Upper lobe of left lung (tissue), 4 donors: Measurements from ENCODE around the gene BRD1.

Experiments used
- POLR2A ChIP-seq, 4 donors: fragments of 450-650 bp; IDR thresholded peaks; one replicate each; pipeline ENCODE4 v1.5.1; 2016 to 2017; ENCODE audit warnings: antibody characterized with exemption in 4 of 4, mild to moderate bottlenecking in 2 of 4
- POLR2AphosphoS5 ChIP-seq, 2 donors: sonication (generic); formaldehyde crosslinking; IDR thresholded peaks; one replicate each; pipeline ENCODE4 v1.5.1; 2017; ENCODE audit warnings: antibody characterized with exemption in 2 of 2
- TF ChIP-seq, protein P1 (sequence below), 6 experiments: fragments of 450-650 bp in 4 of 6; fragments of 200-600 bp in 2 of 6; sonication (generic) in 2 of 6; IDR thresholded peaks; one replicate each; pipeline ENCODE4 v1.5.1; 2016 to 2019; ENCODE audit warnings: antibody characterized with exemption in 6 of 6

GRCh38 chr22:49810363-49811019 is 17.2 kb downstream of the BRD1 start:
- TF ChIP-seq POLR2AphosphoS5 (IDR thresholded peaks at IDR 0.05) (no peak), POLR2A (IDR thresholded peaks at IDR 0.05) (no peak)
- TF ChIP-seq, protein P1, sequence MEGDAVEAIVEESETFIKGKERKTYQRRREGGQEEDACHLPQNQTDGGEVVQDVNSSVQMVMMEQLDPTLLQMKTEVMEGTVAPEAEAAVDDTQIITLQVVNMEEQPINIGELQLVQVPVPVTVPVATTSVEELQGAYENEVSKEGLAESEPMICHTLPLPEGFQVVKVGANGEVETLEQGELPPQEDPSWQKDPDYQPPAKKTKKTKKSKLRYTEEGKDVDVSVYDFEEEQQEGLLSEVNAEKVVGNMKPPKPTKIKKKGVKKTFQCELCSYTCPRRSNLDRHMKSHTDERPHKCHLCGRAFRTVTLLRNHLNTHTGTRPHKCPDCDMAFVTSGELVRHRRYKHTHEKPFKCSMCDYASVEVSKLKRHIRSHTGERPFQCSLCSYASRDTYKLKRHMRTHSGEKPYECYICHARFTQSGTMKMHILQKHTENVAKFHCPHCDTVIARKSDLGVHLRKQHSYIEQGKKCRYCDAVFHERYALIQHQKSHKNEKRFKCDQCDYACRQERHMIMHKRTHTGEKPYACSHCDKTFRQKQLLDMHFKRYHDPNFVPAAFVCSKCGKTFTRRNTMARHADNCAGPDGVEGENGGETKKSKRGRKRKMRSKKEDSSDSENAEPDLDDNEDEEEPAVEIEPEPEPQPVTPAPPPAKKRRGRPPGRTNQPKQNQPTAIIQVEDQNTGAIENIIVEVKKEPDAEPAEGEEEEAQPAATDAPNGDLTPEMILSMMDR (IDR thresholded peaks at IDR 0.05): no peak
